DMS 273 (cell line): ENCODE measurements around the gene CMIP.
"Not testable (repeated sequence)": the region's sequence is repeated elsewhere in the genome, so short reads cannot be mapped to it uniquely, and the experiment has no call there.

Source experiments
- DNase-seq: peaks from one replicate; lab custom pipeline; 2025; ENCODE audit not compliant: unreplicated experiment; lab: John Stamatoyannopoulos, UW

Gene CMIP

GRCh38 chr16:81421126-81421525 is 23.5 kb upstream of the CMIP start:
- no peak for DNase-seq

- DNase-seq: no peak
Observed at GRCh38 chr16:81421536-81421935, 23.1 kb upstream of the CMIP start.

DNA sequence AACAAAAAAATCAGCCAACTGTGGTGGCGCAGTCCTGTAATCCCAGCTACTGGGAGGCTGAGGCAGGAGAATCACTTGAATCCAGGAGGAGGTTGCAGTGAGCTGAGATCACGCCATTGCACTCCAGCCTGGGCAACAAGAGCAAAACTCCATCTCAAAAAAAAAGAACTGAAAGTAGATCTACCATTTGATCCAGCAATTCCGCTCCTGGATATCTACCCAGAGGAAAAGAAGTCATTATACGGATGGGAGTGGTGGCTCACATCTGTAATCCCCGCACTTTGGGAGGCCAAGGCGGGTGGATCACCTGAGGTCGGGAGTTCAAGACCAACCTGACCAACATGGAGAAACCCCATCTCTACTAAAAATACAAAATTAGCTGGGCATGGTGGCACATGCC is 22.5 kb upstream of the CMIP start:
- not testable (repeated sequence) for DNase-seq

DNA sequence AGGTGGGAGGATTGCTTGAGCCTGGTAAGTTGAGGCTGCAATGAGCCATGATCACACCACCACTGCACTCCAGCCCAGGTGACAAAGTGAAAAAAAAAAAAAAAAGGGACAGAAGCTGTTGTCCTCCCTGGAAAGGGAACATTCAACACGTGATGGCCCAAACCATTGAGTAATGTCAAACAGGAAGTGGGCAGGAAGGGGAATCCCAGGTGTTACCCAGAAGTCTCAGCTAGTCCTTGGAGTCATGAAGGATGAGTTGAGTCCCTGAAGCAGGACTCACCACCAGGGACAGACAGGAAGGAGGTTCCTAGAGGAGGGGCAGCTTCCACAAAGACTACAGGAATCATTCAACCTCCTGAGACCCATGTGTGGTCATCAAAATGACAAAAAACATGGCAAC is 19.8 kb upstream of the CMIP start:
- no peak for DNase-seq

- DNase-seq: no peak
Observed at GRCh38 chr16:81427219-81427618, 17.4 kb upstream of the CMIP start.

- peak; percentile 88 for DNase-seq
Observed at GRCh38 chr16:81429045-81429521, 15.5 kb upstream of the CMIP start.

- DNase-seq: no peak
Observed at GRCh38 chr16:81431554-81432353, 12.9 kb upstream of the CMIP start.

DNA sequence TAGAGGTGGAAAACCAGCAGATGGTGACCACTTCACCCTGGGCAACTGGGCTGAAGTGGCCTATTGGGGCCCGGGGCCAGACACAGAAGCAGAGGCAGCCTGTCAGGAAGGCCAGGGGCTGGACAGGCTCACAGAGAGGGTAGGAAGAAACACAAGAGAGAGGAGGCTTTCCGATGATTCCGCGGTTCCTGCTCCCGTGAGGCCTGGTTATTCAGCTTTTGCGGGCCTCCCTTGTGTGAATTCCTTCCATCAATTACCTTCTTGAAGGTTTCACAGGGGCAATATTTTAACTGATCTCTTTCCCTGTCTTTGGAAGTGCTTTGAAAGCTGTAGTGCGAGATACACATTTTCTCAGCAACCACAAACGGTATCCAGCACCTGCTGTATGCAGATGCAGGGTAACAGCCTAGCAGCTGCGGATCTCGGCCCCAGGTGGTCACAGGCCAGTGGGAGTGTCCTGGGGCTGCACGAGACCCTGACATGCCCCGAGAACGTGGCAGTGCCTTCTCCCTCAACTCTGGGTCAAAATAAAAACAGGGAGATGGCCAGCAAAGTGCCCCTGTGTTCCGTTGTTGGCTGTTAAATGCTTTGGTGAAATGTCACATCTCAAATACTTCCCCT is 11.6 kb upstream of the CMIP start:
- peak; percentile 48 for DNase-seq

GRCh38 chr16:81435103-81435502 is 9.5 kb upstream of the CMIP start:
- no peak for DNase-seq

- no peak for DNase-seq
Observed at GRCh38 chr16:81435567-81435966, 9.0 kb upstream of the CMIP start.

DNA sequence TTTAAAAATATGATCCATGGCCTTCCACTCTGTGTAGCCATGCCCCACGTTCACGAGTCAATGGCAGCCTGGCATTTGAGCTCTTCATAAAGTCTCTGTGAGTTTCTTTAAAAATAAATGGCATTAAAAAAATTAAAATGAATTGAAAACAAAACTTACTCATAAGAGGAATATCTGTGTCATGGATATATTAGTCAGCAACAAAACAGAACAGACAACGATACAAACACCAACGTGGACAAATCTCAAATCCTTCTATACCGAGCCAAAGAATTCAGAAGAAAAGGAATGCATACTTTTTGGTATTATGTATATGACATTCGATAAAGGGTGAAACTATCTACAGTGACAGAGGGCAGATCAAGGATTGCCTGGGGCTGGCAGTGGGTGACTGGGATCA is 8.2 kb upstream of the CMIP start:
- no peak for DNase-seq

- no peak for DNase-seq
Observed at GRCh38 chr16:81437865-81438264, 6.7 kb upstream of the CMIP start.

DNA sequence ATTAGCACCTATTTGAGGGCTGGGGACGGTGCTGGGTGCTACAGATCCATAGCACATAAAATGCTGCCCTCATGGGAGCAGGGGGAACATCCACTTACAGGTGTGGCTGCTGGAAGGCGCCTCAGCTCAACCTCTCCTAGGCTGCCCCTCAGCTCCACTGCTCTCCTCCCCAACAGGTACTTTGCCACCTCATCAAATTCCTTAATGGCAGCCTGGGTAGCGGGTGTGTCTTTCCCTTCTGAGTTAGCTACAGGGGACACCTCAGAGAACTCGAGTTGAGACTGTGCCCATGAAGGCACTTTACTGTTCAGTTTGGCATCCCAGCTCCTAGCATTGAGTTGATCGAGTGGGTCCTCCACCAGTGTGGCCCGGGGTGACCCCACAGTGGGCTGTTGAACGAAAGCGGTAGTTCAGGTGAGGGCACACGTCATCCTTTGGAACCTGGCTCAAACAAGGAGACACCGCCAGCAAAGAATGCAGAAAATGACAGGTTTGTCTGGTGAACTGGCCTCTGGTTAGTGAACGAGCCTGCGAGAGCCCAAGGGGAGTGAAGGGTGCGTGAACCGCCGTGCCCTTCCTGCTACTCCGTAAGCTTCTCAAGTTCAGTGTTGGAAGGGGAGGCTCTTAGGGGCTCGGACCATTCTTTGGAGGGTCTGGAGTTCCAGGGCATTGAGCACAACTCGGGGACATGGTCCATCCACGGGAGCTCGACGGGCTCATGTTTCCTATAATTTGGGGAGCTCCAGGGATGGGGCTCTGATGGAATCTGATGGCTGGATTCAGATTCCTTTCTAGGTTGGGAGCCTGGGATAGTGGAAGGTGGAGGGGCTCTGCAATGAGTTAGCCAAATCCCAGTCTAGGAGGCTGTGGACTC is 3.5 kb upstream of the CMIP start:
- DNase-seq: no peak

GRCh38 chr16:81442220-81442915 is 2.2 kb upstream of the CMIP start:
- no peak for DNase-seq

- peak; percentile 24 for DNase-seq
Observed at GRCh38 chr16:81442916-81443687, 1.5 kb upstream of the CMIP start.

DNA sequence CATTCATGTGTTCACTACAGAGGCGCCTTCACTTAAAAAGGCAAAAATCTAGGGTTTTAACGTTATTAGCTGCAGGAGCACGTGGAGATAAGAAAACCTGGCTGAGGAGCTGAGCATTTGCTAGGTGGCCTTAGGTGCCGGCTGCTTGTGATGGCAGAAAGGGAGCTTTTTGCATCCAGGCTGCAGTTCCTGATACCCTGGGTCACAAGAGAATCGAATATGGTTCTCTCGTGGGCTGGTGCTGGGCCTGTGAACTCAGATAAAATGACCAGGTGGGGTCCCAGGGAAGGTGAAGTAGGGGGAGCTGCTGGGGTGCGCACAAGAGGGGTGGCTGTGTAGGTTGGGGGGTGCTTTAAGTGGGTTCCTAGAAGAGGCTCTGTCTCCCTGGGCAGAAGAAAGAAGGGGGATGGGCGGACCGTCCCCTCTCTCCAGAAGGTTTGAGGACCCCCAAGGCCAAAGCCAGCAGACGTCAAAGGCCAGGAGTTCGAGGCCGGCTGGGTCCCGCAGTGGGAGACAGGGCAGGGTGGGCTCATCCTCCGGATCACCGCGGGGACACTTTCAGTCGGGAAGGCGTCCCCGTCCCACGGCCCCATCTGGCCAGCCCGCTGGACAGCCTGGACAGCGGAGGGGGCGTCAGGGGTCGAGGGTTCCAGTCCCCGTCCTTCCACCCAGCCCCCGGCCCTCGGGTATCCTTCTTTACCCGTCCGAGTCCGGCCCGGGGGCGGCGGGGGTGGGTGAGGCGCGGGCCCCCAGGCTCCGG is 740 bp upstream of the CMIP start:
- DNase-seq: peak; percentile 32

GRCh38 chr16:81445143-81445961 is 744 bp downstream of the CMIP start:
- peak; percentile 68 for DNase-seq
